Keratinocyte (primary cell): ENCODE data around the gene SLC22A31. TPM values are rescaled to one million over a fixed set of nuclear protein-coding genes. Genes with fewer than 3 reads are reported as not detected.

Source experiments
- DNase-seq: peaks from one replicate; pipeline ENCODE4 v3.0.0-alpha.2; 2011; ENCODE audit warnings: low read depth, missing footprints, low spot score
- FAIRE-seq: peaks from 2 replicates; lab custom pipeline; 2011; peaks lifted over from hg19 to GRCh38; lab: Jason Lieb, UNC
- H2AFZ ChIP-seq: 2 replicates; pipeline ENCODE4 v1.6.0; 2012; ENCODE audit warnings: low read length, control low read depth, inconsistent platforms; ENCODE audit not compliant: control insufficient read depth
- H3K27ac ChIP-seq: 2 replicates; pipeline ENCODE4 v1.5.1; 2011; ENCODE audit warnings: low read length; ENCODE audit not compliant: control insufficient read depth, insufficient read depth
- H3K27me3 ChIP-seq: 3 replicates; pipeline ENCODE4 v1.6.0; 2011; ENCODE audit warnings: low read length; ENCODE audit not compliant: control insufficient read depth, insufficient read depth; ENCODE audit errors: extremely low read depth
- H3K36me3 ChIP-seq, 2 experiments: 2 replicates in 1 of 2; 3 replicates in 1 of 2; pipeline ENCODE4 v1.5.1; 2011; ENCODE audit warnings: low read length in 2 of 2, mild to moderate bottlenecking in 1 of 2; ENCODE audit not compliant: control insufficient read depth in 2 of 2, insufficient read depth in 2 of 2; ENCODE audit errors: extremely low read depth in 1 of 2
- H3K4me1 ChIP-seq: 3 replicates; pipeline ENCODE4 v1.5.1; 2011; ENCODE audit warnings: low read length; ENCODE audit not compliant: control insufficient read depth, insufficient read depth; ENCODE audit errors: extremely low read depth
- H3K4me2 ChIP-seq: 3 replicates; pipeline ENCODE4 v1.6.0; 2011; ENCODE audit warnings: low read depth, low read length; ENCODE audit not compliant: control insufficient read depth, insufficient read depth; ENCODE audit errors: extremely low read depth
- H3K4me3 ChIP-seq, 3 experiments: fragments of 200-600 bp in 1 of 3; sonication (generic) in 1 of 3; 2 replicates in 2 of 3; 3 replicates in 1 of 3; pipeline ENCODE4 v1.5.1; 2011 to 2016; ENCODE audit warnings: low read length in 3 of 3, mild to moderate bottlenecking in 3 of 3, control low read depth in 2 of 3, inconsistent platforms in 1 of 3, low read depth in 1 of 3, mixed read lengths in 1 of 3, mixed run types in 1 of 3, moderate library complexity in 1 of 3; ENCODE audit not compliant: control insufficient read depth in 2 of 3, insufficient read depth in 2 of 3; ENCODE audit errors: extremely low read depth in 1 of 3
- H3K79me2 ChIP-seq: 2 replicates; pipeline ENCODE4 v1.6.0; 2012; ENCODE audit warnings: low read length; ENCODE audit not compliant: control insufficient read depth, insufficient read depth
- H3K9ac ChIP-seq: 3 replicates; pipeline ENCODE4 v1.6.0; 2011; ENCODE audit warnings: low read length; ENCODE audit not compliant: control insufficient read depth, insufficient read depth; ENCODE audit errors: extremely low read depth
- H3K9me1 ChIP-seq: 3 replicates; pipeline ENCODE4 v1.6.0; 2011; ENCODE audit warnings: low read length; ENCODE audit not compliant: control insufficient read depth, insufficient read depth; ENCODE audit errors: extremely low read depth
- H3K9me3 ChIP-seq: 2 replicates; pipeline ENCODE4 v1.5.1; 2012; ENCODE audit warnings: low read depth, low read length; ENCODE audit not compliant: control insufficient read depth
- H4K20me1 ChIP-seq: 3 replicates; pipeline ENCODE4 v1.6.0; 2011; ENCODE audit warnings: low read length; ENCODE audit not compliant: control insufficient read depth, insufficient read depth; ENCODE audit errors: extremely low read depth
- CTCF ChIP-seq, 3 experiments: IDR thresholded peaks in 1 of 3; conservative IDR thresholded peaks in 1 of 3; optimal IDR thresholded peaks in 1 of 3; 2 replicates in 2 of 3; 3 replicates in 1 of 3; pipeline versions ENCODE3 to v1.5.1; 2011; ENCODE audit warnings: low read length in 3 of 3, mild to moderate bottlenecking in 3 of 3, moderate library complexity in 2 of 3, control low read depth in 1 of 3, inconsistent platforms in 1 of 3; ENCODE audit not compliant: insufficient read depth in 2 of 3; ENCODE audit errors: extremely low read depth in 1 of 3
- EZH2 ChIP-seq: IDR thresholded peaks from one replicate; pipeline ENCODE4 v1.6.1; 2012; ENCODE audit warnings: inconsistent platforms, mild to moderate bottlenecking, low read length, moderate library complexity
- dilution Hi-C: fragments of 300-500 bp; cut with MboI; formaldehyde crosslinking; loops from one replicate; pipeline ENCODE4 v1.7.0; 2020; ENCODE audit warnings: low sequenced_read_pairs; ENCODE audit not compliant: extremely low pct_ligation_motif_present
- polyA plus RNA-seq, 5 experiments: library from polyadenylated mRNA; depleted of rRNA in 3 of 5; stranded (reverse) in 3 of 5; stranded (forward) in 1 of 5; unstranded in 1 of 5; fragments of >200 nt; gene quantifications; 1 replicate in 1 of 5; 2 replicates in 3 of 5; 3 replicates in 1 of 5; pipeline versions ENCODE4 v1.2.1 to v1.2.3, GENCODE V29; 2011 to 2012; ENCODE audit warnings: missing spikeins in 2 of 5, low read depth in 1 of 5, low replicate concordance in 1 of 5

SLC22A31 gene
- polyA plus RNA-seq, 1 donor (not counting 4 experiments of a cell fraction or from before 2014, with no cell fraction given), result not detected

GRCh38 chr16:89177501-89177900 lies 22.8 kb downstream of the SLC22A31 start:
- no peak overlapping the region for H2AFZ ChIP-seq
- H3K9ac ChIP-seq, result no peak overlapping the region
- no peak overlapping the region for H3K4me2 ChIP-seq
- no peaks in the 10 kb centered on the region for H3K79me2 ChIP-seq
- no peak overlapping the region for H3K27ac ChIP-seq
- FAIRE-seq, result no peak
- no peak overlapping the region for H3K4me3 ChIP-seq
- H3K9me3 ChIP-seq, result no peaks in the 10 kb centered on the region
- dilution Hi-C loops, result no loop called here
- H3K4me1 ChIP-seq, result peaks cover 2% of the 10 kb centered on the region
- no peaks in the 10 kb centered on the region for H4K20me1 ChIP-seq
- peaks cover 28% of the 10 kb centered on the region for H3K27me3 ChIP-seq
- TF ChIP-seq EZH2, result no peak
- TF ChIP-seq CTCF (optimal IDR thresholded peaks at IDR 0.05 in 1 of 3, IDR thresholded peaks at IDR 0.05 in 1 of 3, conservative IDR thresholded peaks at IDR 0.05 in 1 of 3; ENCODE audit: extremely low read depth in 1 of 3, insufficient read depth in 2 of 3, low read length in 3 of 3), result no peak
- DNase-seq, result no peak
- no peaks in the 10 kb centered on the region for H3K36me3 ChIP-seq
- H3K9me1 ChIP-seq, result no peaks in the 10 kb centered on the region

DNA sequence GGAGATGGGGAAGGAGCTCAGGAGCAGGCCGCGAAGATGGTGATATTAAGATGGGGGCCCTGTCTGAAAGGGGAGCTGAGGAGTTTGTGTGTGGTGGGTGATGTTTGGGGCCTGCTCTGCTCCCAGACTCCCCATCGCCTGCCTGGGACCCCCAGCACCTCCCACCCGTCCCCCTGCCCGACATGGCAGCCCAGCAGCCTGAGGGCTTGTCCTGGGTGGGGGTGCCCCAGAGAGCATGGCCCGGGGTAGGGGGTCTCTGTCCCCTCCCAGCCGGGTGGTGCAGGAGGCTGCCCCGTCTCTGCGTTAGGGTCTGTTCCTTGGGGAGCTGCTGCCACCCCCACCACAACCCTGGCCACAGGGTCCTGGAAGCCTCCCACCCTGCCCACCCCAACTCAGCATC lies 23.6 kb downstream of the SLC22A31 start:
- Histone ChIP-seq H3K9me1 (no peaks in the 10 kb centered on the region), H3K27me3 (peaks cover 35% of the 10 kb centered on the region), H3K4me1 (peaks cover 2% of the 10 kb centered on the region), H4K20me1 (no peaks in the 10 kb centered on the region), H3K9ac (no peak overlapping the region), H3K79me2 (no peaks in the 10 kb centered on the region), H3K36me3 (no peaks in the 10 kb centered on the region), H3K4me3 (no peak overlapping the region), H2AFZ (no peak overlapping the region), H3K4me2 (no peak overlapping the region), H3K9me3 (no peaks in the 10 kb centered on the region), H3K27ac (no peak overlapping the region)
- no peak for TF ChIP-seq EZH2
- TF ChIP-seq CTCF (optimal IDR thresholded peaks at IDR 0.05 in 1 of 3, IDR thresholded peaks at IDR 0.05 in 1 of 3, conservative IDR thresholded peaks at IDR 0.05 in 1 of 3; ENCODE audit: extremely low read depth in 1 of 3, insufficient read depth in 2 of 3, low read length in 3 of 3), result no peak
- DNase-seq (no peak), FAIRE-seq (no peak)
- dilution Hi-C loops, result no loop called here
